Glomerular visceral epithelial cell (primary cell): ENCODE data around the gene DPM1.
"Not testable (repeated sequence)": the region's sequence is repeated elsewhere in the genome, so short reads cannot be mapped to it uniquely, and the experiment has no call there.

Source experiments
- DNase-seq: peaks from one replicate; pipeline ENCODE4 v3.0.0-alpha.2; 2016; ENCODE audit errors: extremely low spot score

DPM1 gene

GRCh38 chr20:50980071-50980681 lies 21.8 kb upstream of the DPM1 start:
- DNase-seq = peak; percentile 92

- DNase-seq = not testable (repeated sequence)
Measured at GRCh38 chr20:50978533-50978932, 20.2 kb upstream of the DPM1 start.

DNA sequence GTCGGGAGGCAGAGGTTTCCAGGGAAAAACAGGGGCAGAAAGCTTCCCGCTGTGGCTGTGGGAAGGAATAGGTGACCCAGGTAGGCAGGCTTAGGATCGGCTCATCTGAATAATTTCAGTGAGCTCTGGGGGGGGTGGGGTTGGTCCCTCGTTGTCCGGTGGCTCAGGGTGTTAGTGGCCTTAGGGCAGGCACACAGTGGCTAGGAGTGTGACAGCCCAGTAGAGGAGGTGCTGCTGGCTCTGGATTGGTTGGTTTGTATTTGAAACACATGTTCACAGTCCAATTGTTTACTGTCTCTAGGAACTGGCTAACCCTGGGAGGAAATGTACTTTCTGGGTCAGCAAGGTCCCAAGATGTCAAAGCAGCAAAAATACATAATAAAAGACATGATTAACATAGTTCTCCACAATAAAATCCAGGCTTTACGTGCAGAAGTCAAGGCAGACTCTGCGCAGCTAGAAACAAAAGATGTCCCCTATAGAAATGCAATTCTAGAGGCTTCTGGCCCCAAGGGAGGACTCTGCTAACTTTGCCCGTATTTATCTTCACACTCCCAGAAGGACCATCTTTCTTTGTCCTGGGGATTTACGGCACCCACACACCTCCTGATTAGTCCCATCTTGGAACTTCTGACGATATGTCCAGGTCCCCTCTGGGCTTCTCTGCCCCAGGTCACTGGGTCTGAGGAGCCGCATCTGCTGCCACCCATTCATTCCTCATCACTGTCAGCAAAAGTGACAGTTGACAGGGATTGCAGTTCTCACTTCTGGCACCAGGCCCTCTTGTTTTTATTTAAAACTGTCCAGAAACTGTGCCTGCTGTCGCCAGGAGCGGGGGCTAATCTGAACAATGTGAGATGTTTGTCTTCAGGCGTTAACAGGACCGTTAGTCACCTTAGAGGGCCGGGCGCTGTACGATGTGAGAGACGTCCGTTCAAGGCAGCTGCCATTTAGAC lies 19.0 kb upstream of the DPM1 start:
- no peak for DNase-seq

- DNase-seq = no peak
Measured at GRCh38 chr20:50975701-50976330, 17.5 kb upstream of the DPM1 start.

GRCh38 chr20:50969912-50970311 lies 11.6 kb upstream of the DPM1 start:
- no peak for DNase-seq

DNA sequence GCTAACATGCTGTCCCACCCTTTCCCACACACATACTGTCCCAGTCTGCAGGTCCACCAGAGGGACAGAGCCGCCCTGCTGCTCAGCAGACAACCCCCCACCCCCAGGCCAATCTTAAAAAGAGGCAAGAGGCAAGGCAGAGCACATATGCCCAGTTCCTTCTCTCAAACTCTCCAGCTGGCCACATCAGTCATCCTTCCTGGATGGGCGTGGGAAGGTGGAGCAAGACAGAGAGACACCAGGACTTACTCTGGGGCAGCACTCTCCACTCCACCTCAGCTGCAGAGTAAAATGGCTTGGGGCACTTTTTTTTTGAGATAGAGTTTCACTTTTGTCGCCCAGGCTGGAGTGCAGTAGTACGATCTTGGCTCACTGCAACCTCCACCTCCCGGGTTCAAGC lies 11.1 kb upstream of the DPM1 start:
- no peak for DNase-seq

DNA sequence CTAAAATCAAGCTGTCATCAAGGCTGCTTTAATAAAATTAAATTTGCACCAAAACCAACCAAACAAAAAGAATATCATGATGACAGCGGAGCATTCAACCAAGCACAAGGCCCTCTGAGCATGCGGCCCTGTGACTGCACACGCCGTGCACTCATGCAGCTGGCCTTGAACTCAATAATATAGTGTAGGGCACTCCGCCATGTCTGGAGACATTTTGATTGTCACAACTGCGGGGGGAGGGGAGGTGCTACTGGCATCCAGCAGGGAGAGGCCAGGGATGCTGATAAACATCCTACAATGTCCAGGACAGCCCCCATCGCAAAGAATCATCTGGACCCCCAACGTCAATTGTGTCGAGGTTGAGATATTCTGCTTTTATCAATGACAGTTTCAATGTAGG lies 10.0 kb upstream of the DPM1 start:
- no peak for DNase-seq

GRCh38 chr20:50967586-50967985 lies 9.3 kb upstream of the DPM1 start:
- peak; percentile 88 for DNase-seq

DNA sequence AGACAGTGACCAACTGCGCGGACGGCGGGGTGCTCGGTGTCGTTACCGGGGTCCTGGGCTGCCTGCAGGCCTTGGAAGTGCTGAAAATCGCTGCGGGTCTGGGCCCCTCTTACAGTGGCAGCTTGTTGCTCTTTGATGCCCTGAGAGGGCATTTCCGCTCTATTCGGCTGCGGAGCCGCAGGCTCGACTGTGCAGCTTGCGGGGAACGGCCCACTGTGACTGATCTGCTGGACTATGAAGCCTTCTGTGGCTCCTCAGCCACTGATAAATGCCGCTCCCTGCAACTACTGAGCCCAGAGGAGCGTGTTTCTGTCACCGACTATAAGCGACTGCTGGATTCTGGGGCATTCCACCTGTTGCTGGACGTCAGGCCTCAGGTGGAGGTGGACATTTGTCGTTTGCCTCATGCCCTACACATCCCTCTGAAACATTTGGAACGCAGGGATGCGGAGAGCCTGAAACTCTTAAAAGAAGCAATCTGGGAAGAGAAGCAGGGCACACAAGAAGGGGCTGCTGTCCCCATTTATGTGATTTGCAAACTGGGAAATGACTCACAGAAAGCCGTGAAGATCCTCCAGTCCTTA lies 1.3 kb upstream of the DPM1 start:
- no peak for DNase-seq

DNA sequence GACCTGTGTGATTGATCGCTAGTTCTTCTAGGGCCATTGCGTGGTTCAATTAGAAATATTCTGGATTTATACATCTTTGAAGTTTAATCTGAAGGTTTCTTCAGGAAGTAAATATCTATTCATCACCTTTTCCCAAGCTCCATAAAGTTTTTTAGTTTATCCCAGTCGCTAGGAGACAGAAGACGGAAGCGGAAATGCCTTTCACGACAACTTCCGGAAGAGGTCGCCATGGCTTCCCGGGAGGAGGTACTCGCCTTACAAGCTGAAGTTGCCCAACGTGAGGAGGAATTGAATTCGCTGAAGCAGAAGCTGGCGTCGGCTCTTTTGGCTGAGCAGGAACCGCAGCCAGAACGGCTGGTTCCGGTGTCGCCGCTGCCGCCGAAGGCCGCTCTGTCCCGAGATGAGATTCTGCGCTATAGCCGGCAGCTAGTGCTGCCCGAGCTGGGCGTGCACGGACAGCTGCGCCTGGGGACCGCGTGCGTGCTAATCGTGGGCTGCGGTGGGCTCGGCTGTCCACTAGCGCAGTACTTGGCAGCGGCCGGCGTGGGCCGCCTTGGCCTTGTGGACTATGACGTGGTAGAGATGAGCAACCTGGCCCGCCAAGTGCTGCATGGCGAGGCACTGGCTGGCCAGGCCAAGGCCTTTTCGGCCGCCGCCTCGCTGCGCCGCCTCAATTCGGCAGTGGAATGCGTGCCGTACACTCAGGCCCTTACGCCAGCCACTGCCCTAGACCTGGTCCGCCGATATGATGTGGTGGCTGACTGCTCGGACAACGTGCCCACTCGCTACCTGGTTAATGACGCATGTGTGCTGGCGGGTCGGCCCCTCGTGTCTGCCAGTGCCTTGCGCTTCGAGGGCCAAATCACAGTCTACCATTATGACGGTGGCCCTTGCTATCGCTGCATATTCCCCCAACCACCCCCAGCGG lies 547 bp upstream of the DPM1 start, which contains the start of gene MOCS3:
Gene MOCS3 (plus strand): TSS at position 204 of the 928 bp plus-strand sequence. CDS start 25 bp downstream, at position 229.
- DNase-seq = peak; percentile 93

- no peak for DNase-seq
Measured at GRCh38 chr20:50957276-50957675, 1.1 kb downstream of the DPM1 start.

- DNase-seq = no peak
Measured at GRCh38 chr20:50953821-50954220, 4.5 kb downstream of the DPM1 start.

GRCh38 chr20:50953196-50953595 lies 5.1 kb downstream of the DPM1 start:
- DNase-seq = no peak

DNA sequence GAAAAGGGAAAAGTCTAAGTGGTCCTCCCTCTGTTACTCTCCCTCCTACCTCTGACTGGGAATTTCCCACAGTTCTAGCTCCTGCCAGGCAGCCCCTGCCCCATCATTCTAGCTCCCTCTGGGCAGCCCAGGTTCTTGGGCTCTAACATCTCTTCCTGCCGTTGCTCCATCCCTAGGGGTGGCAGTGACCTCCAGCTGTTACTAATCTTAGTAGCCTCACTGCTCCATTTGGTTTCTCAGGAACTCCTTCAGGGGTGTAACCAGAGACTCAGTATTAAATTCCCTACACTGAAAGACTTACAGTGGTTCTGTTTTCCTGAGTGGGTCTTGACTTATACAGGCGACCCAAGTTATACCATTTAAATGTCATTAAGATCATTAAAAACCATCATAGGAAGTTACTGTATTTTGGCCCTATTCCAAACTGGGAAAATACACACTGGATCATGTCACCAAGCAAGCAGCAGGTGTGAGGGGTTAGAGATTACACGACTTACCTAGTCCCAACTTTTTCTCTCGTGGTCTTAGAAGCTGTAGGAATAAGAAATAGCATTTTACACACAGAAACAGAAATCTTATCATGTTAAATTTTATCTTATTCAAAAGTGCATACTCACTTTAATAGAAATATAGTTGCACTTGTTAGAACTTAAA lies 10.1 kb downstream of the DPM1 start:
- no peak for DNase-seq

GRCh38 chr20:50943069-50943468 lies 15.3 kb downstream of the DPM1 start:
- DNase-seq = no peak

DNA sequence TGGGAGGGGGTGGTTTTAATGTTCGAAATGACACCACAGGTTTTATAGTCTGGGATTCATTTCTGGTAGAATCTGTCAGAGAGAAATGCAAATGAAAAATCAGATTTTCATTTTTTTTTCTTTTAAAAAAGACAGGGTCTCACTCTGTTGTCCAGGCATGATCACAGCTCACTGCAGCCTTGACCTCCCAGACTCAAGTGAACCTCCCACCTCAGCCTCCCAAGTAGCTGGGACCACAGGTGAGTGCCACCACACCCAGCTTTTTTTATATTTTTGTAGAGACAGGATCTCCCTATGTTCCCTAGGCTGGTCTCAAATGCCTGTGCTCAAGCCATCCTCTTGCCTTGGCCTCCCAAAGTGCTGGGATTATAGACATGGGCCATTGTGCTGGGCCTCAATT lies 24.7 kb downstream of the DPM1 start:
- DNase-seq = no peak

DNA sequence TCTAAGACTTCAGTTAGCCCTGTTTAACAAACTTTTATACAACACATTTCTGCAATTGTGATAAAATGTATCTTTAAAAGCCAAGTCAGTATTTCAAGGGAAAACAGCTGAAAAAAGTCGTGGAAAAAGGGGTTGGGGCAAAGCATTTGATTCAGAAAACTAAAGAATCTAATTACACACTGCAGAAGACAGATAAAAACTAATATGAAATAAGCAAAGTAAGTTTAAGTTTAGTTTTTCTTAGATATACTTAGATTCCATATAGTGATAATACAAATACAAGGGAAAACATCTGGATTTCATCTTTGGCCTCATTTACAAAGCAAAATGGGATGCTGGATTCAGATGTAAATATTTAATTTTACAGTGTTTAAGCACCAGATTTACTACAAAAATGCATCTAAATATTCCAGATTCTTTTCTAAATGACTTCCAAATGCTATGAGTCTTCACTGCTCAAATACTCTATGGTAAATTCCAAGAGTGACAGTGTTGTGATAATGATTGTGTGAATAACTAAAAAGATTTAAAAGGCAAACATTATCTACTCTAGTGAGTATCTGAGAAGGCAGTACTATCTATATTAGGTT lies 25.5 kb downstream of the DPM1 start:
- no peak for DNase-seq

DNA sequence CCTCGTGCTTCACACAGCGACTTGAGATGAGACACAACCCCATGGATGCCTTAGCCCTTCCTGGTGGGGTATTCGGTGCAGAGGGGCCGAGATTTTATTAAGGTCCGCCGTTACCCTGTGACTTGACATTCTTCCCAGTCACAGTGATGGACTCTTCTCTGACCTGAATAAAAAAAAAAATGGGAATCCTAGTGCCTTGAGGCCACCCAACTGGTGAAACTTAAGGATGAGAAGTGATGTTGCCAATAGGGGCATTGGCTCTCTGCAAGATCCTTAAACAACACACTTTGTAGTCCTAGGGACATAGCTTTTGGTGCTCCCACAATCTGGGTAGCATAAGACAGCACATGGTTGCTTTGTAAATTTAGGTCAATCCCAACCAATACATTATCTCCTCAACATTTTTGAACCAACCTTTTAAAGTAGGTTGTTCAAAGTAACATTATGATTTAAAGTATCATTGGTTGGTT lies 26.3 kb downstream of the DPM1 start:
- DNase-seq = no peak

GRCh38 chr20:50931306-50932015 lies 26.9 kb downstream of the DPM1 start, which contains the start of gene ADNP:
ADNP (minus strand) TSS chr20:50931437; CDS start chr20:50903996, 27,441 bp downstream.
- DNase-seq = peak; percentile 92
